A549 (cell line): Measurements from ENCODE around the gene CLIP2. TPM values are rescaled to one million over a fixed set of nuclear protein-coding genes. Genes with fewer than 3 reads are reported as not detected.

Experiments
- ATAC-seq, 2 experiments: fragments of 200-7000 bp in 1 of 2; fragments of >200 bp in 1 of 2; cut with Nextera tagmentation in 1 of 2; cut with Tn5 transposase in 1 of 2; 3 replicates each; pipeline versions ENCODE4 v1.8.0 to v1.9.1; 2018 to 2020; ENCODE audit warnings: mild to moderate bottlenecking in 1 of 2, moderate library complexity in 1 of 2
- CTCF ChIA-PET: fragments of 300-600 bp; sonication (Branson Sonifier 250); formaldehyde crosslinking; extraction: SDS; loops from one replicate; lab custom pipeline; 2021; ENCODE audit warnings: antibody characterized with exemption, inconsistent platforms; lab: Yijun Ruan, JAX
- POLR2A ChIA-PET: fragments of 350-600 bp; formaldehyde crosslinking; extraction: SDS; loops from one replicate; lab custom pipeline; 2021; ENCODE audit warnings: antibody characterized with exemption, inconsistent platforms; lab: Yijun Ruan, JAX
- DNase-seq, 2 experiments: peaks; one replicate each; pipeline versions ENCODE4 v3.0.0 to v3.0.0-alpha.2; 2011 to 2016; ENCODE audit warnings: low read depth in 1 of 2, low spot score in 1 of 2
- FAIRE-seq: peaks from 2 replicates; lab custom pipeline; 2011; peaks lifted over from hg19 to GRCh38; lab: Jason Lieb, UNC
- H3K27ac ChIP-seq, 2 experiments: fragments of >200 bp; sonication (Bioruptor Twin); formaldehyde crosslinking; 3 replicates each; pipeline ENCODE4 v1.5.1; 2016 to 2017
- H3K4me1 ChIP-seq: fragments of >200 bp; sonication (Bioruptor Twin); formaldehyde crosslinking; 3 replicates; pipeline ENCODE4 v1.6.1; 2016
- H3K4me2 ChIP-seq: fragments of >200 bp; sonication (Bioruptor Twin); formaldehyde crosslinking; 3 replicates; pipeline ENCODE4 v1.6.1; 2016
- H3K4me3 ChIP-seq: fragments of >200 bp; sonication (Bioruptor Twin); formaldehyde crosslinking; 3 replicates; pipeline ENCODE4 v1.5.1; 2016
- H3K9me3 ChIP-seq: fragments of >200 bp; sonication (Bioruptor Twin); formaldehyde crosslinking; 3 replicates; pipeline ENCODE4 v1.6.1; 2016
- ATOH8 ChIP-seq: fragments of 250-450 bp; sonication (Bioruptor Pico); IDR thresholded peaks from 2 replicates; pipeline ENCODE4 v1.5.0; 2020; ENCODE audit warnings: low read depth, mild to moderate bottlenecking, moderate library complexity
- CBX2 ChIP-seq: fragments of 200-600 bp; sonication (generic); IDR thresholded peaks from 2 replicates; pipeline ENCODE4 v1.6.1; 2016; ENCODE audit warnings: low read depth, mild to moderate bottlenecking, borderline replicate concordance
- FOXS1 ChIP-seq: fragments of 250-450 bp; sonication (Bioruptor Pico); IDR thresholded peaks from 2 replicates; pipeline ENCODE4 v1.5.0; 2020; ENCODE audit warnings: mild to moderate bottlenecking, moderate library complexity
- GATA3 ChIP-seq: IDR thresholded peaks from 2 replicates; pipeline ENCODE4 v1.6.1; 2012; ENCODE audit warnings: borderline replicate concordance
- HOXB13 ChIP-seq: fragments of 250-450 bp; sonication (Bioruptor Pico); IDR thresholded peaks from 2 replicates; pipeline ENCODE4 v1.5.0; 2020; ENCODE audit warnings: low read depth, mild to moderate bottlenecking, moderate library complexity
- HOXB5 ChIP-seq: fragments of 250-450 bp; sonication (Bioruptor Pico); IDR thresholded peaks from 2 replicates; pipeline ENCODE4 v1.5.0; 2020; ENCODE audit warnings: mild to moderate bottlenecking, moderate library complexity
- MAFK ChIP-seq: fragments of 450-650 bp; IDR thresholded peaks from 2 replicates; pipeline ENCODE4 v1.6.1; 2014; ENCODE audit not compliant: partially characterized antibody
- MAZ ChIP-seq: fragments of 150-350 bp; IDR thresholded peaks from 2 replicates; pipeline ENCODE4 v1.6.1; 2014; ENCODE audit warnings: antibody characterized with exemption, low read depth, low read length, borderline replicate concordance
- NR3C1 ChIP-seq: fragments of >200 bp; sonication (Bioruptor Twin); formaldehyde crosslinking; IDR thresholded peaks from 3 replicates; pipeline ENCODE4 v1.6.1; 2017
- RFX5 ChIP-seq: fragments of 450-650 bp; IDR thresholded peaks from 2 replicates; pipeline ENCODE4 v1.7.1; 2014; ENCODE audit warnings: antibody characterized with exemption, mild to moderate bottlenecking, moderate library complexity
- TFCP2L1 ChIP-seq: fragments of 250-450 bp; sonication (Bioruptor Pico); IDR thresholded peaks from 2 replicates; pipeline ENCODE4 v1.5.0; 2021; ENCODE audit warnings: mild to moderate bottlenecking
- ZFP36 ChIP-seq: fragments of 450-650 bp; IDR thresholded peaks from 2 replicates; pipeline ENCODE4 v1.6.1; 2014; ENCODE audit warnings: borderline replicate concordance; ENCODE audit not compliant: partially characterized antibody
- WGBS: methylation state at CpG from one replicate; pipeline ENCODE4 v1.1.6; 2017; ENCODE audit errors: missing lambda C conversion rate; 5-methylcytosine and 5-hydroxymethylcytosine counted together
- polyA plus RNA-seq, 4 experiments: library from polyadenylated mRNA; depleted of rRNA in 3 of 4; stranded (reverse); fragments of >200 nt; fragmentation: RNase III in 1 of 4; extraction: RNeasy Plus Mini Kit Qiagen cat#74134 plus additional on column Dnase treatment in 1 of 4; gene quantifications; 2 replicates in 3 of 4; 3 replicates in 1 of 4; pipeline ENCODE4 v1.2.3, GENCODE V29; 2011 to 2017
- TF ChIP-seq, protein P1 (sequence below): IDR thresholded peaks from 2 replicates; pipeline ENCODE4 v1.6.1; 2012; ENCODE audit warnings: low read depth, borderline replicate concordance
- TF ChIP-seq, protein P2 (sequence below): IDR thresholded peaks from 2 replicates; pipeline ENCODE4 v1.6.1; 2012
- TF ChIP-seq, protein P3 (sequence below): IDR thresholded peaks from 2 replicates; pipeline ENCODE4 v1.6.1; 2012

The CLIP2 gene
- polyA plus RNA-seq, 2 of the 4 experiments (the other 2 are of a cell fraction), result 3.7 to 17.0 TPM

- DNase-seq (peak in 1 of 2 experiments; percentile 62), ATAC-seq (peak in 1 of 2 experiments; percentile 7; a peak in 2 of 6 replicates), FAIRE-seq (no peak)
- no peak overlapping the region for H3K4me3 ChIP-seq
- H3K4me1 ChIP-seq, result peaks cover 51% of the 10 kb centered on the region
- CTCF ChIA-PET, result interaction anchor here (0.5 to 8.5 kb wide), 4 partner anchors 14 to 120 kb away, joined by 3 to 55 read pairs (median 12); no protein-coding TSS in a partner anchor
- peak overlapping the region; percentile 79 to 90 for H3K27ac ChIP-seq
- TF ChIP-seq GATA3 (no peak), MAFK (peak; percentile 1), RFX5 (no peak), NR3C1 (no peak), CBX2 (no peak), ATOH8 (CRISPR knock-in tag) (no peak)
- TF ChIP-seq, protein P1, sequence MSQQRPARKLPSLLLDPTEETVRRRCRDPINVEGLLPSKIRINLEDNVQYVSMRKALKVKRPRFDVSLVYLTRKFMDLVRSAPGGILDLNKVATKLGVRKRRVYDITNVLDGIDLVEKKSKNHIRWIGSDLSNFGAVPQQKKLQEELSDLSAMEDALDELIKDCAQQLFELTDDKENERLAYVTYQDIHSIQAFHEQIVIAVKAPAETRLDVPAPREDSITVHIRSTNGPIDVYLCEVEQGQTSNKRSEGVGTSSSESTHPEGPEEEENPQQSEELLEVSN, result 0 out of 2 replicates have a peak, but pooled peaks have one; percentile 30
- TF ChIP-seq, protein P2, sequence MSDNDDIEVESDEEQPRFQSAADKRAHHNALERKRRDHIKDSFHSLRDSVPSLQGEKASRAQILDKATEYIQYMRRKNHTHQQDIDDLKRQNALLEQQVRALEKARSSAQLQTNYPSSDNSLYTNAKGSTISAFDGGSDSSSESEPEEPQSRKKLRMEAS, result peak; percentile 21; the same call in 1 of the 2 replicates
- peak overlapping the region; percentile 75 for H3K4me2 ChIP-seq
- WGBS, result 66% methylated on average over 8 of the region's 8 CpGs
- H3K9me3 ChIP-seq, result no peaks in the 10 kb centered on the region
- POLR2A ChIA-PET, result no interaction called here
Measured at GRCh38 chr7:74280985-74281384, 8.2 kb upstream of the CLIP2 start.

DNA sequence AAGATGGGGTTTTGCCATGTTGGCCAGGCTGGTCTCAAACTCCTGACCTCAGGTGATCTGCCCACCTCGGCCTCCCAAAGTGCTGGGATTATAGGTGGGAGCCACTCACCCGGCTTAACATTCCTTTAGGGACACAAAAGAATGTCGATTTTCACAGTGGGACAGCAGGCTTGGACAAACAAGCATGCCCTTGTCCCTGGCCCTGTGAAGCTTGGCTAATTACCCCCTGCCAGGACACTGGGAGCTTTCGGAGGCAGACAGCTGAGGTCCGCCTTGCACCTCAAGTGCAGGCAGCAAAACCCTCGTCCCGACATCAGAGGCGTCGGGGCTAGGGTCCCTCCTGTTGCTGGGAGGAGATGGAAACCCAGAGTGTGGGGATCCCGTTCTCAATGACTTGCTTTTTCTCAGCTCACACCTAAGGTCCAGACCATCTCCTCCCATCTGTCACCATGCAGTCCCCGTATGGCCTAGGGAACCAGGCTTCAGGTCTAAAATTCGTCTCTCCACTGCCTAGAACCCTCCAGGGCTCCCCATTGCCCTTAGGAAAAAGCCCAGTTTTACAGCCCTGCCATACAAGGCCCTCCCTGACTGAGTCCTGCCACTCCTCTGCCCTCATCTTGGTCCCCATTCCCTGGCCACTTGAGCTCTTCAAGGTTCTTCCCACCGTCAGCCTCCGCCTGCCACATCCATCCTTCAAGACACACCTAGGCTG is 6.3 kb upstream of the CLIP2 start:
- CTCF ChIA-PET, result interaction anchor here (0.7 to 8.5 kb wide), 8 partner anchors 7 to 118 kb away, joined by 3 to 55 read pairs (median 6); no protein-coding TSS in a partner anchor
- no peaks in the 10 kb centered on the region for H3K9me3 ChIP-seq
- peaks cover 52% of the 10 kb centered on the region for H3K4me1 ChIP-seq
- ATAC-seq (no peak), DNase-seq (no peak), FAIRE-seq (no peak)
- 90% methylated on average over 12 of the region's 14 CpGs for WGBS
- peak overlapping the region; percentile 28 to 89; a peak in 5 of 6 replicates for H3K27ac ChIP-seq
- H3K4me2 ChIP-seq, result no peak overlapping the region
- TF ChIP-seq MAZ (no peak), HOXB13 (CRISPR knock-in tag) (no peak), TFCP2L1 (no peak), HOXB5 (CRISPR knock-in tag) (no peak), ZFP36 (peak; percentile 22)
- TF ChIP-seq, protein P3, sequence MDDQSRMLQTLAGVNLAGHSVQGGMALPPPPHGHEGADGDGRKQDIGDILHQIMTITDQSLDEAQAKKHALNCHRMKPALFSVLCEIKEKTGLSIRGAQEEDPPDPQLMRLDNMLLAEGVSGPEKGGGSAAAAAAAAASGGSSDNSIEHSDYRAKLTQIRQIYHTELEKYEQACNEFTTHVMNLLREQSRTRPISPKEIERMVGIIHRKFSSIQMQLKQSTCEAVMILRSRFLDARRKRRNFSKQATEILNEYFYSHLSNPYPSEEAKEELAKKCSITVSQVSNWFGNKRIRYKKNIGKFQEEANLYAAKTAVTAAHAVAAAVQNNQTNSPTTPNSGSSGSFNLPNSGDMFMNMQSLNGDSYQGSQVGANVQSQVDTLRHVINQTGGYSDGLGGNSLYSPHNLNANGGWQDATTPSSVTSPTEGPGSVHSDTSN, result no peak
- POLR2A ChIA-PET, result no interaction called here
- no peak overlapping the region for H3K4me3 ChIP-seq

- Histone ChIP-seq H3K4me3 (no peak overlapping the region), H3K9me3 (no peaks in the 10 kb centered on the region), H3K4me1 (peaks cover 52% of the 10 kb centered on the region), H3K4me2 (peak overlapping the region; percentile 58), H3K27ac (peak overlapping the region; percentile 70 to 89)
- ChIA-PET POLR2A (interaction anchor here (0.6 kb wide), 1 partner anchor 22 kb away, joined by 3 read pairs; no protein-coding TSS in a partner anchor), CTCF (interaction anchor here (1.4 to 8.5 kb wide), 6 partner anchors 8 to 117 kb away, joined by 4 to 55 read pairs (median 11); no protein-coding TSS in a partner anchor)
- DNase-seq (no peak), ATAC-seq (no peak), FAIRE-seq (no peak)
- WGBS, result 84% methylated on average over 9 of the region's 9 CpGs
- TF ChIP-seq FOXS1 (CRISPR knock-in tag) (no peak), RFX5 (no peak)
Measured at GRCh38 chr7:74283858-74284447, 5.3 kb upstream of the CLIP2 start.
